CD4-positive, alpha-beta T cell treated with Interleukin-6 at 100 ng/mL for 8 hours (primary cell): ENCODE results near the gene EPB41L1.

Source experiments
- DNase-seq: peaks from one replicate; pipeline ENCODE4 v3.0.0-alpha.2; 2020; ENCODE audit warnings: mixed read lengths, low spot score

Gene EPB41L1

GRCh38 chr20:36261389-36262105 lies 107.0 kb downstream of the EPB41L1 start:
- DNase-seq = no peak

- DNase-seq = no peak
These were observed 107.9 kb downstream of the EPB41L1 start for GRCh38 chr20:36262440-36262839.

- DNase-seq = no peak
These were observed 110.1 kb downstream of the EPB41L1 start for GRCh38 chr20:36264426-36265246.

- DNase-seq = no peak
These were observed 111.6 kb downstream of the EPB41L1 start for GRCh38 chr20:36266189-36266588.

GRCh38 chr20:36267605-36268381 lies 113.3 kb downstream of the EPB41L1 start:
- no peak for DNase-seq

- DNase-seq = no peak
These were observed 114.2 kb downstream of the EPB41L1 start for GRCh38 chr20:36268440-36269342.

- DNase-seq = no peak
These were observed 115.0 kb downstream of the EPB41L1 start for GRCh38 chr20:36269507-36269906.

- DNase-seq = no peak
These were observed 116.5 kb downstream of the EPB41L1 start for GRCh38 chr20:36270744-36271638.

- DNase-seq = no peak
These were observed 117.4 kb downstream of the EPB41L1 start for GRCh38 chr20:36271639-36272546.

- DNase-seq = no peak
These were observed 118.1 kb downstream of the EPB41L1 start for GRCh38 chr20:36272547-36273220.

GRCh38 chr20:36273414-36274180 lies 119.1 kb downstream of the EPB41L1 start:
- DNase-seq = no peak

- no peak for DNase-seq
These were observed 119.8 kb downstream of the EPB41L1 start for GRCh38 chr20:36274181-36274841.

- no peak for DNase-seq
These were observed 120.5 kb downstream of the EPB41L1 start for GRCh38 chr20:36275011-36275410.

GRCh38 chr20:36275441-36276189 lies 121.1 kb downstream of the EPB41L1 start:
- DNase-seq = no peak

- no peak for DNase-seq
These were observed 123.0 kb downstream of the EPB41L1 start for GRCh38 chr20:36277546-36277945.

GRCh38 chr20:36279362-36279761 lies 124.8 kb downstream of the EPB41L1 start:
- DNase-seq = no peak

GRCh38 chr20:36279776-36280175 lies 125.2 kb downstream of the EPB41L1 start:
- DNase-seq = no peak
